ENCODE measurements around the gene SLC6A11. TPM values are rescaled to one million over a fixed set of nuclear protein-coding genes. Genes with fewer than 3 reads are reported as not detected.

SLC6A11 gene
- total RNA-seq, 4 donors from 2014 or later = 6.2 to 13.4 (median 9.5) TPM

- peaks cover 0 to 9% (median 0%) of the 10 kb centered on the region in 4 donors for H3K27me3 ChIP-seq
- no peak overlapping the region for H3K4me3 ChIP-seq
- H3K27ac ChIP-seq = no peak overlapping the region
- TF ChIP-seq POLR2A (IDR thresholded peaks at IDR 0.05) (no peak), CTCF (IDR thresholded peaks at IDR 0.05) (no peak)
- intact Hi-C loops (cut with DNase I) = loop anchor here (10.0 kb wide), 1 partner anchor 132 kb away; no protein-coding TSS in a partner anchor
- WGBS, 2 donors = 89 to 100% methylated on average over 1 of the region's 1 CpG
- H3K9me3 ChIP-seq = peaks cover 0 to 28% (median 15%) of the 10 kb centered on the region in 3 donors
- no peak for DNase-seq
- H3K36me3 ChIP-seq = no peaks in the 10 kb centered on the region
- no peaks in the 10 kb centered on the region for H3K4me1 ChIP-seq
These were observed 71.0 kb downstream of the SLC6A11 start for GRCh38 chr3:10887015-10887414.

- no peak for DNase-seq
- H3K27me3 ChIP-seq = peaks cover 0 to 6% (median 0%) of the 10 kb centered on the region in 4 donors
- H3K36me3 ChIP-seq = no peaks in the 10 kb centered on the region
- intact Hi-C loops (cut with DNase I) = loop anchor here (10.0 kb wide), 1 partner anchor 134 kb away; no protein-coding TSS in a partner anchor
- no peak overlapping the region for H3K4me3 ChIP-seq
- no peaks in the 10 kb centered on the region for H3K4me1 ChIP-seq
- whole genome bisulfite sequencing, 2 donors = 44 to 58% methylated on average over 3 of the region's 3 CpGs
- H3K27ac ChIP-seq = no peak overlapping the region
- H3K9me3 ChIP-seq = peaks cover 0 to 28% (median 15%) of the 10 kb centered on the region in 3 donors
- TF ChIP-seq POLR2A (IDR thresholded peaks at IDR 0.05) = no peak
- no peak for TF ChIP-seq CTCF (IDR thresholded peaks at IDR 0.05)
These were observed 72.6 kb downstream of the SLC6A11 start for GRCh38 chr3:10888518-10889090.

GRCh38 chr3:10889206-10889960 lies 73.4 kb downstream of the SLC6A11 start:
- no peaks in the 10 kb centered on the region for H3K36me3 ChIP-seq
- no peak overlapping the region for H3K27ac ChIP-seq
- peaks cover 0 to 6% (median 0%) of the 10 kb centered on the region in 4 donors for H3K27me3 ChIP-seq
- peaks cover 0 to 28% (median 15%) of the 10 kb centered on the region in 3 donors for H3K9me3 ChIP-seq
- no peaks in the 10 kb centered on the region for H3K4me1 ChIP-seq
- no peak overlapping the region for H3K4me3 ChIP-seq
- WGBS, 2 donors = 71 to 93% methylated on average over 2 of the region's 2 CpGs
- no peak for TF ChIP-seq POLR2A (IDR thresholded peaks at IDR 0.05)
- no peak for TF ChIP-seq CTCF (IDR thresholded peaks at IDR 0.05)
- intact Hi-C loops (cut with DNase I) = loop anchor here (10.0 kb wide), 1 partner anchor 135 kb away; no protein-coding TSS in a partner anchor
- no peak for DNase-seq

GRCh38 chr3:10890665-10891064 lies 74.6 kb downstream of the SLC6A11 start:
- Histone ChIP-seq H3K36me3 (no peaks in the 10 kb centered on the region), H3K4me1 (no peaks in the 10 kb centered on the region), H3K27ac (no peak overlapping the region), H3K9me3 (peaks cover 0 to 28% (median 15%) of the 10 kb centered on the region in 3 donors), H3K27me3 (peaks cover 0 to 1% (median 0%) of the 10 kb centered on the region in 4 donors), H3K4me3 (no peak overlapping the region)
- DNase-seq = no peak
- WGBS, 2 donors = 71 to 77% methylated on average over 1 of the region's 1 CpG
- TF ChIP-seq CTCF (IDR thresholded peaks at IDR 0.05) = no peak
- TF ChIP-seq POLR2A (IDR thresholded peaks at IDR 0.05) = no peak
- intact Hi-C loops (cut with DNase I) = no loop called here

GRCh38 chr3:10892622-10893021 lies 76.6 kb downstream of the SLC6A11 start:
- TF ChIP-seq POLR2A (IDR thresholded peaks at IDR 0.05) (no peak), CTCF (IDR thresholded peaks at IDR 0.05) (no peak)
- Histone ChIP-seq H3K4me3 (no peak overlapping the region), H3K27ac (no peak overlapping the region), H3K27me3 (no peaks in the 10 kb centered on the region), H3K9me3 (peaks cover 0 to 28% (median 15%) of the 10 kb centered on the region in 3 donors), H3K36me3 (no peaks in the 10 kb centered on the region), H3K4me1 (no peaks in the 10 kb centered on the region)
- WGBS, 2 donors = 68 to 76% methylated on average over 5 of the region's 5 CpGs
- intact Hi-C loops (cut with DNase I) = no loop called here
- DNase-seq = no peak

Measured in esophagus squamous epithelium (tissue), 5 donors.